ENCODE results near the gene MRGPRE. TPM values are rescaled to one million over a fixed set of nuclear protein-coding genes. Genes with fewer than 3 reads are reported as not detected.

MRGPRE gene
- total and polyA plus RNA-seq, 10 donors = 0.41 to 1.9 (median 1.2) TPM; not detected in 6

- 55 to 64% (median 58%) methylated on average over 8 to 12 of the region's 12 CpGs for WGBS, 5 donors
- no peak overlapping the region for H3K4me3 ChIP-seq
- TF ChIP-seq POLR2AphosphoS5 (IDR thresholded peaks at IDR 0.05) (no peak), POLR2A (IDR thresholded peaks at IDR 0.05) (no peak)
- TF ChIP-seq, protein P1, sequence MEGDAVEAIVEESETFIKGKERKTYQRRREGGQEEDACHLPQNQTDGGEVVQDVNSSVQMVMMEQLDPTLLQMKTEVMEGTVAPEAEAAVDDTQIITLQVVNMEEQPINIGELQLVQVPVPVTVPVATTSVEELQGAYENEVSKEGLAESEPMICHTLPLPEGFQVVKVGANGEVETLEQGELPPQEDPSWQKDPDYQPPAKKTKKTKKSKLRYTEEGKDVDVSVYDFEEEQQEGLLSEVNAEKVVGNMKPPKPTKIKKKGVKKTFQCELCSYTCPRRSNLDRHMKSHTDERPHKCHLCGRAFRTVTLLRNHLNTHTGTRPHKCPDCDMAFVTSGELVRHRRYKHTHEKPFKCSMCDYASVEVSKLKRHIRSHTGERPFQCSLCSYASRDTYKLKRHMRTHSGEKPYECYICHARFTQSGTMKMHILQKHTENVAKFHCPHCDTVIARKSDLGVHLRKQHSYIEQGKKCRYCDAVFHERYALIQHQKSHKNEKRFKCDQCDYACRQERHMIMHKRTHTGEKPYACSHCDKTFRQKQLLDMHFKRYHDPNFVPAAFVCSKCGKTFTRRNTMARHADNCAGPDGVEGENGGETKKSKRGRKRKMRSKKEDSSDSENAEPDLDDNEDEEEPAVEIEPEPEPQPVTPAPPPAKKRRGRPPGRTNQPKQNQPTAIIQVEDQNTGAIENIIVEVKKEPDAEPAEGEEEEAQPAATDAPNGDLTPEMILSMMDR (IDR thresholded peaks at IDR 0.05 in 8 of 11, conservative IDR thresholded peaks at IDR 0.05 in 3 of 11) = no peak
- no peak for DNase-seq
- H3K36me3 ChIP-seq = no peaks in the 10 kb centered on the region
- peaks cover 0 to 35% (median 14%) of the 10 kb centered on the region in 6 donors for H3K4me1 ChIP-seq
- intact Hi-C loops (cut with DNase I; ENCODE audit: low total_unique reads) = no loop called here
- H3K9me3 ChIP-seq = no peaks in the 10 kb centered on the region
- peaks cover 0 to 14% (median 0%) of the 10 kb centered on the region in 7 donors for H3K27me3 ChIP-seq (replicated peaks in 1 of 7)
- peak overlapping the region in 1 of 8 donors; percentile 33 for H3K27ac ChIP-seq
These were observed 38.0 kb downstream of the MRGPRE start for GRCh38 chr11:3194016-3194816.

GRCh38 chr11:3193373-3194015 lies 38.7 kb downstream of the MRGPRE start:
- DNase-seq = peak; percentile 51
- no peak overlapping the region for H3K4me3 ChIP-seq
- H3K27me3 ChIP-seq (replicated peaks in 1 of 7) = peaks cover 0 to 8% (median 0%) of the 10 kb centered on the region in 7 donors
- no peaks in the 10 kb centered on the region for H3K9me3 ChIP-seq
- H3K36me3 ChIP-seq = no peaks in the 10 kb centered on the region
- intact Hi-C loops (cut with DNase I; ENCODE audit: low total_unique reads) = no loop called here
- peaks cover 0 to 35% (median 14%) of the 10 kb centered on the region in 6 donors for H3K4me1 ChIP-seq
- WGBS, 5 donors = 75 to 81% (median 79%) methylated on average over 7 to 19 of the region's 19 CpGs
- TF ChIP-seq, protein P1 (IDR thresholded peaks at IDR 0.05 in 8 of 11, conservative IDR thresholded peaks at IDR 0.05 in 3 of 11) = no peak
- no peak for TF ChIP-seq POLR2A (IDR thresholded peaks at IDR 0.05)
- TF ChIP-seq POLR2AphosphoS5 (IDR thresholded peaks at IDR 0.05) = no peak
- peak overlapping the region in 1 of 8 donors; percentile 33 for H3K27ac ChIP-seq

- DNase-seq = peak; percentile 65
- no peaks in the 10 kb centered on the region for H3K9me3 ChIP-seq
- no peak overlapping the region for H3K4me3 ChIP-seq
- H3K27me3 ChIP-seq (replicated peaks in 1 of 7) = peaks cover 0 to under 1% (median 0%) of the 10 kb centered on the region in 7 donors
- peaks cover 0 to 35% (median 14%) of the 10 kb centered on the region in 6 donors for H3K4me1 ChIP-seq
- H3K36me3 ChIP-seq = no peaks in the 10 kb centered on the region
- 85 to 90% (median 87%) methylated on average over 11 to 14 of the region's 14 CpGs for WGBS, 5 donors
- no peak overlapping the region for H3K27ac ChIP-seq
- intact Hi-C loops (cut with DNase I; ENCODE audit: low total_unique reads) = no loop called here
- TF ChIP-seq, protein P1 (IDR thresholded peaks at IDR 0.05 in 8 of 11, conservative IDR thresholded peaks at IDR 0.05 in 3 of 11) = no peak
- TF ChIP-seq POLR2AphosphoS5 (IDR thresholded peaks at IDR 0.05) = no peak
- no peak for TF ChIP-seq POLR2A (IDR thresholded peaks at IDR 0.05)
These were observed 39.5 kb downstream of the MRGPRE start for GRCh38 chr11:3192511-3193372.

Measured in spleen (tissue), 11 donors.